Adrenal gland (tissue), 12 donors: ENCODE data around the gene AKIRIN2. TPM values are rescaled to one million over a fixed set of nuclear protein-coding genes. Genes with fewer than 3 reads are reported as not detected.

Experiments
- DNase-seq, 7 donors: peaks; one replicate each; pipeline ENCODE4 v3.0.0-alpha.2; 2019 to 2020
- H3K27ac ChIP-seq, 5 donors: fragments of 200-600 bp; sonication (generic) in 4 of 5; 1 replicate in 3 of 5; 2 replicates in 2 of 5; pipeline versions ENCODE4 v1.5.1 to v1.8.0; 2016 to 2020; ENCODE audit warnings: mild to moderate bottlenecking in 1 of 5
- H3K27me3 ChIP-seq: fragments of 200-600 bp; 2 replicates; pipeline ENCODE4 v1.8.0; 2021
- H3K36me3 ChIP-seq, 2 donors: fragments of 200-600 bp; replicated peaks in 1 of 2; 1 replicate in 1 of 2; 2 replicates in 1 of 2; pipeline versions ENCODE4 v1.5.1 to v1.8.0; 2018 to 2022
- H3K4me1 ChIP-seq, 2 donors: fragments of 200-600 bp; replicated peaks in 1 of 2; 1 replicate in 1 of 2; 2 replicates in 1 of 2; pipeline versions ENCODE4 v1.5.1 to v1.8.0; 2018 to 2021
- H3K4me3 ChIP-seq, 4 donors: fragments of 200-600 bp; sonication (generic) in 3 of 4; one replicate each; pipeline ENCODE4 v1.5.1; 2016 to 2018
- H3K9me3 ChIP-seq, 3 donors: fragments of 200-600 bp; sonication (generic) in 1 of 3; replicated peaks in 1 of 3; 1 replicate in 2 of 3; 2 replicates in 1 of 3; pipeline versions ENCODE4 v1.5.1 to v1.8.0; 2016 to 2021
- CTCF ChIP-seq, 6 experiments: fragments of 450-650 bp in 4 of 6; fragments of 200-600 bp in 2 of 6; sonication (generic) in 1 of 6; IDR thresholded peaks; 1 replicate in 5 of 6; 2 replicates in 1 of 6; pipeline versions ENCODE4 v1.5.1 to v1.8.0; 2016 to 2021; ENCODE audit warnings: antibody characterized with exemption in 6 of 6, mild to moderate bottlenecking in 2 of 6, moderate library complexity in 1 of 6
- POLR2A ChIP-seq, 2 donors: fragments of 450-650 bp; IDR thresholded peaks; one replicate each; pipeline ENCODE4 v1.6.1; 2017; ENCODE audit warnings: antibody characterized with exemption in 2 of 2, mild to moderate bottlenecking in 2 of 2, moderate library complexity in 1 of 2
- WGBS, 4 donors: extraction: QIAGEN DNeasy Blood & Tissue Kit in 2 of 4; methylation state at CpG; one replicate each; pipeline versions ENCODE4 v1.1.5 to v1.1.7; 2013 to 2017; 5-methylcytosine and 5-hydroxymethylcytosine counted together
- intact Hi-C, 2 donors: fragments of 100-400 bp; cut with DNase I; formaldehyde crosslinking; loops; one replicate each; pipeline versions ENCODE4 v1.14.1 to v1.15.0; 2022 to 2023
- polyA plus RNA-seq, 3 donors: library from polyadenylated mRNA; stranded (reverse); fragments of 200-250 nt in 2 of 3; fragments of 350-450 nt in 1 of 3; fragmentation: Illumina TruSeq in 1 of 3; extraction: RNeasy Lipid Tissue Mini Kit (QIAGEN cat#74804) in 1 of 3; gene quantifications; one replicate each; pipeline ENCODE4 v1.2.3, GENCODE V29; 2013 to 2014
- total RNA-seq, 9 donors: library from RNA; depleted of rRNA in 4 of 9; stranded (reverse); fragments of >200 nt in 4 of 9; fragments of 120-200 nt in 1 of 9; fragmentation: NEBNext Ultra II Directional in 1 of 9; extraction: Animal tissue kit (Norgen Biotek cat#: 25700) in 1 of 9; gene quantifications; one replicate each; pipeline versions ENCODE4 v1.1.0 to v1.2.4, GENCODE V29; 2013 to 2023
- donor health status: healthy with polysubstance abuse.
- donor health status: Bipolar disorder and iron deficiency.
- donor health status: DM: yes; HTN: yes; CAD: no.
- donor health status: DM: no; HTN: no; CAD: no.
- donor health status: DM: no; HTN: no; CAD: no.
- donor health status: DM: yes; HTN: yes; CAD: no.

The AKIRIN2 gene
- total and polyA plus RNA-seq, 12 donors: 20.6 to 70.2 (median 53.2) TPM

- no peaks in the 10 kb centered on the region for H3K27me3 ChIP-seq
- WGBS, 4 donors: 63 to 88% (median 83%) methylated on average over 3 of the region's 3 CpGs
- DNase-seq: no peak
- no peak for TF ChIP-seq POLR2A (IDR thresholded peaks at IDR 0.05)
- TF ChIP-seq CTCF (IDR thresholded peaks at IDR 0.05): no peak
- H3K27ac ChIP-seq: no peak overlapping the region
- H3K36me3 ChIP-seq: no peaks in the 10 kb centered on the region
- intact Hi-C loops: no loop called here
- no peak overlapping the region for H3K4me3 ChIP-seq
- no peaks in the 10 kb centered on the region for H3K4me1 ChIP-seq
- H3K9me3 ChIP-seq: no peaks in the 10 kb centered on the region
These were observed 36.0 kb upstream of the AKIRIN2 start for GRCh38 chr6:87738000-87738399.

- no peaks in the 10 kb centered on the region for H3K36me3 ChIP-seq
- DNase-seq: no peak
- intact Hi-C loops: no loop called here
- H3K27me3 ChIP-seq: no peaks in the 10 kb centered on the region
- H3K4me1 ChIP-seq: peaks cover 6 to 7% of the 10 kb centered on the region in 2 donors
- WGBS, 4 donors: 70 to 85% (median 78%) methylated on average over 3 to 5 of the region's 5 CpGs
- TF ChIP-seq POLR2A (IDR thresholded peaks at IDR 0.05) (no peak), CTCF (IDR thresholded peaks at IDR 0.05) (no peak)
- no peaks in the 10 kb centered on the region for H3K9me3 ChIP-seq
- H3K4me3 ChIP-seq: no peak overlapping the region
- no peak overlapping the region for H3K27ac ChIP-seq
These were observed 34.9 kb upstream of the AKIRIN2 start for GRCh38 chr6:87736809-87737540.

- TF ChIP-seq POLR2A (IDR thresholded peaks at IDR 0.05) (no peak), CTCF (IDR thresholded peaks at IDR 0.05) (no peak)
- intact Hi-C loops: no loop called here
- Histone ChIP-seq H3K9me3 (no peaks in the 10 kb centered on the region), H3K4me1 (peaks cover 18 to 22% of the 10 kb centered on the region in 2 donors), H3K36me3 (no peaks in the 10 kb centered on the region), H3K4me3 (no peak overlapping the region), H3K27ac (peak overlapping the region in 4 of 5 donors; percentile 46 to 86 (median 58)), H3K27me3 (no peaks in the 10 kb centered on the region)
- DNase-seq: peak; percentile 85 to 98 (median 96)
- 6 to 10% (median 10%) methylated on average over 4 of the region's 4 CpGs for WGBS, 4 donors
These were observed 30.0 kb upstream of the AKIRIN2 start for GRCh38 chr6:87731818-87732661.

GRCh38 chr6:87731080-87731479 lies 29.0 kb upstream of the AKIRIN2 start:
- Histone ChIP-seq H3K9me3 (no peaks in the 10 kb centered on the region), H3K27me3 (no peaks in the 10 kb centered on the region), H3K4me3 (no peak overlapping the region), H3K4me1 (peaks cover 18 to 22% of the 10 kb centered on the region in 2 donors), H3K27ac (peak overlapping the region in 1 of 5 donors; percentile 47), H3K36me3 (no peaks in the 10 kb centered on the region)
- intact Hi-C loops: no loop called here
- DNase-seq: no peak
- TF ChIP-seq CTCF (IDR thresholded peaks at IDR 0.05) (no peak), POLR2A (IDR thresholded peaks at IDR 0.05) (no peak)
